ENCODE data around the gene GRHPR. TPM values are rescaled to one million over a fixed set of nuclear protein-coding genes. Genes with fewer than 3 reads are reported as not detected.

The GRHPR gene
- total and polyA plus RNA-seq, 10 of the 15 experiments (the other 5 are each of a cell fraction or from before 2014, with no cell fraction given): 52.4 to 194 (median 126) TPM

DNA sequence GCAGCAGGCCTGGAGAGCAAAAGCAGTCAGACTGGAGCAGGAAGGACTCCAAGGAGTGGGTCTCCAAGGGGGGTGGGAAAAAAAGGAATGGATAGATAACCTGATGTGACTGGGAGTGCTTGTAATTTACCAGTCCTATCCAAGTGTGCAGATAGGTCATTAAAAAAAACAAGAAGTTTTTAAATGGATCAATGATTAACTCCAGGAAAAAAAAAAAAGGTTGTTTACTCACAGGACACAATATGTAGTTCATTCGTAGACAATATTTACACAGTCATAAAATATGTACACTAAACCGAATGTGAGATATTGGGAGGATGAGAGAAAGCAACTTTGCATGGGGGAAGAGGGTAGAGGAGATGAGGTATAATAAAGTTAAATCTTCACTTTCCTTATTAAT is 22.4 kb downstream of the GRHPR start:
- no peaks in the 10 kb centered on the region for H3K27me3 ChIP-seq (replicated peaks in 1 of 2; ENCODE audit: control insufficient read depth in 2 of 2, insufficient read depth in 2 of 2, low read length in 1 of 2)
- no peak overlapping the region for H3K4me3 ChIP-seq
- no TSS peak for BruUV-seq (replicated peaks)
- 100% methylated on average over 2 of the region's 2 CpGs for WGBS (ENCODE audit: insufficient coverage, insufficient replicate concordance, low lambda C conversion rate, missing lambda C conversion rate)
- peaks cover 6% of the 10 kb centered on the region for H3K79me2 ChIP-seq (ENCODE audit: control insufficient read depth, insufficient read depth, low read length)
- SMC1A ChIA-PET (ENCODE audit: uncharacterized antibody, unreplicated experiment): no interaction called here
- POLR2A ChIA-PET: interaction anchor here (0.6 to 1.7 kb wide), 2 partner anchors 27 to 72 kb away, joined by 3 to 6 read pairs; no protein-coding TSS in a partner anchor
- RAD21 ChIA-PET (ENCODE audit: unreplicated experiment): no interaction called here
- intact Hi-C loops (cut with micrococcal nuclease; ENCODE audit: unreplicated experiment): no loop called here
- no peaks in the 10 kb centered on the region for H3K4me1 ChIP-seq (ENCODE audit: control insufficient read depth, insufficient read depth, low read length)
- no peak overlapping the region for H3K9ac ChIP-seq (ENCODE audit: control insufficient read depth, insufficient read depth, low read length)
- no peaks in the 10 kb centered on the region for H4K20me1 ChIP-seq (ENCODE audit: control insufficient read depth, insufficient read depth)
- H3K36me3 ChIP-seq (ENCODE audit: control insufficient read depth in 2 of 2, insufficient read depth in 2 of 2, low read length in 1 of 2): peaks cover 16 to 23% of the 10 kb centered on the region in 2 experiments
- no peak for FAIRE-seq
- no peak for DNase-seq (ENCODE audit: low read depth, low spot score)
- in situ Hi-C loops (cut with MboI): no loop called here
- H3K4me2 ChIP-seq (ENCODE audit: control insufficient read depth, insufficient read depth): no peak overlapping the region
- H3K27ac ChIP-seq (ENCODE audit: control insufficient read depth, insufficient read depth): no peak overlapping the region
- no peak overlapping the region for H2AFZ ChIP-seq (ENCODE audit: control insufficient read depth, low read depth, low read length)
- no peak for ATAC-seq
- no peaks in the 10 kb centered on the region for H3K9me3 ChIP-seq (replicated peaks; ENCODE audit: control insufficient read depth, insufficient read depth, low read length)
- CTCF ChIA-PET: no interaction called here
- TF ChIP-seq SMAD1 (IDR thresholded peaks at IDR 0.05; ENCODE audit: low read depth, partially characterized antibody): no peak
- no peak for TF ChIP-seq SIN3A (IDR thresholded peaks at IDR 0.05; ENCODE audit: low read depth, low read length)
- TF ChIP-seq RELA (IDR thresholded peaks at IDR 0.05; ENCODE audit: borderline replicate concordance, partially characterized antibody): no peak
- no peak for TF ChIP-seq POLR2A (IDR thresholded peaks at IDR 0.05; ENCODE audit: low read depth, low read length)
- no peak for TF ChIP-seq NR2C2 (IDR thresholded peaks at IDR 0.05; ENCODE audit: borderline replicate concordance, control insufficient read depth, insufficient read length, low read depth)
- TF ChIP-seq, protein P1, sequence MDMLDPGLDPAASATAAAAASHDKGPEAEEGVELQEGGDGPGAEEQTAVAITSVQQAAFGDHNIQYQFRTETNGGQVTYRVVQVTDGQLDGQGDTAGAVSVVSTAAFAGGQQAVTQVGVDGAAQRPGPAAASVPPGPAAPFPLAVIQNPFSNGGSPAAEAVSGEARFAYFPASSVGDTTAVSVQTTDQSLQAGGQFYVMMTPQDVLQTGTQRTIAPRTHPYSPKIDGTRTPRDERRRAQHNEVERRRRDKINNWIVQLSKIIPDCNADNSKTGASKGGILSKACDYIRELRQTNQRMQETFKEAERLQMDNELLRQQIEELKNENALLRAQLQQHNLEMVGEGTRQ (IDR thresholded peaks at IDR 0.05; ENCODE audit: borderline replicate concordance, low read depth, low read length): no peak
- TF ChIP-seq SUZ12 (IDR thresholded peaks at IDR 0.05; ENCODE audit: unreplicated experiment): no peak
- no peak for TF ChIP-seq MYC (IDR thresholded peaks at IDR 0.05; ENCODE audit: insufficient read depth, insufficient read length, insufficient replicate concordance, low read length, severe bottlenecking)
- TF ChIP-seq, protein P2, sequence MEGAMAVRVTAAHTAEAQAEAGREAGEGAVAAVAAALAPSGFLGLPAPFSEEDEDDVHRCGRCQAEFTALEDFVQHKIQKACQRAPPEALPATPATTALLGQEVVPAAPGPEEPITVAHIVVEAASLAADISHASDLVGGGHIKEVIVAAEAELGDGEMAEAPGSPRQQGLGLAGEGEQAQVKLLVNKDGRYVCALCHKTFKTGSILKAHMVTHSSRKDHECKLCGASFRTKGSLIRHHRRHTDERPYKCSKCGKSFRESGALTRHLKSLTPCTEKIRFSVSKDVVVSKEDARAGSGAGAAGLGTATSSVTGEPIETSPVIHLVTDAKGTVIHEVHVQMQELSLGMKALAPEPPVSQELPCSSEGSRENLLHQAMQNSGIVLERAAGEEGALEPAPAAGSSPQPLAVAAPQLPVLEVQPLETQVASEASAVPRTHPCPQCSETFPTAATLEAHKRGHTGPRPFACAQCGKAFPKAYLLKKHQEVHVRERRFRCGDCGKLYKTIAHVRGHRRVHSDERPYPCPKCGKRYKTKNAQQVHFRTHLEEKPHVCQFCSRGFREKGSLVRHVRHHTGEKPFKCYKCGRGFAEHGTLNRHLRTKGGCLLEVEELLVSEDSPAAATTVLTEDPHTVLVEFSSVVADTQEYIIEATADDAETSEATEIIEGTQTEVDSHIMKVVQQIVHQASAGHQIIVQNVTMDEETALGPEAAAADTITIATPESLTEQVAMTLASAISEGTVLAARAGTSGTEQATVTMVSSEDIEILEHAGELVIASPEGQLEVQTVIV (IDR thresholded peaks at IDR 0.05; ENCODE audit: borderline replicate concordance, partially characterized antibody): no peak
- TF ChIP-seq, protein P3, sequence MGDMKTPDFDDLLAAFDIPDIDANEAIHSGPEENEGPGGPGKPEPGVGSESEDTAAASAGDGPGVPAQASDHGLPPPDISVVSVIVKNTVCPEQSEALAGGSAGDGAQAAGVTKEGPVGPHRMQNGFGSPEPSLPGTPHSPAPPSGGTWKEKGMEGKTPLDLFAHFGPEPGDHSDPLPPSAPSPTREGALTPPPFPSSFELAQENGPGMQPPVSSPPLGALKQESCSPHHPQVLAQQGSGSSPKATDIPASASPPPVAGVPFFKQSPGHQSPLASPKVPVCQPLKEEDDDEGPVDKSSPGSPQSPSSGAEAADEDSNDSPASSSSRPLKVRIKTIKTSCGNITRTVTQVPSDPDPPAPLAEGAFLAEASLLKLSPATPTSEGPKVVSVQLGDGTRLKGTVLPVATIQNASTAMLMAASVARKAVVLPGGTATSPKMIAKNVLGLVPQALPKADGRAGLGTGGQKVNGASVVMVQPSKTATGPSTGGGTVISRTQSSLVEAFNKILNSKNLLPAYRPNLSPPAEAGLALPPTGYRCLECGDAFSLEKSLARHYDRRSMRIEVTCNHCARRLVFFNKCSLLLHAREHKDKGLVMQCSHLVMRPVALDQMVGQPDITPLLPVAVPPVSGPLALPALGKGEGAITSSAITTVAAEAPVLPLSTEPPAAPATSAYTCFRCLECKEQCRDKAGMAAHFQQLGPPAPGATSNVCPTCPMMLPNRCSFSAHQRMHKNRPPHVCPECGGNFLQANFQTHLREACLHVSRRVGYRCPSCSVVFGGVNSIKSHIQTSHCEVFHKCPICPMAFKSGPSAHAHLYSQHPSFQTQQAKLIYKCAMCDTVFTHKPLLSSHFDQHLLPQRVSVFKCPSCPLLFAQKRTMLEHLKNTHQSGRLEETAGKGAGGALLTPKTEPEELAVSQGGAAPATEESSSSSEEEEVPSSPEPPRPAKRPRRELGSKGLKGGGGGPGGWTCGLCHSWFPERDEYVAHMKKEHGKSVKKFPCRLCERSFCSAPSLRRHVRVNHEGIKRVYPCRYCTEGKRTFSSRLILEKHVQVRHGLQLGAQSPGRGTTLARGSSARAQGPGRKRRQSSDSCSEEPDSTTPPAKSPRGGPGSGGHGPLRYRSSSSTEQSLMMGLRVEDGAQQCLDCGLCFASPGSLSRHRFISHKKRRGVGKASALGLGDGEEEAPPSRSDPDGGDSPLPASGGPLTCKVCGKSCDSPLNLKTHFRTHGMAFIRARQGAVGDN (IDR thresholded peaks at IDR 0.05): no peak
- TF ChIP-seq NR2C1 (IDR thresholded peaks at IDR 0.05): no peak
- no peak for TF ChIP-seq NFXL1 (IDR thresholded peaks at IDR 0.05; ENCODE audit: borderline replicate concordance)
- TF ChIP-seq BHLHE40 (IDR thresholded peaks at IDR 0.05; ENCODE audit: borderline replicate concordance in 1 of 2, low read depth in 2 of 2, low read length in 1 of 2): no peak
- TF ChIP-seq HDAC6 (IDR thresholded peaks at IDR 0.05; ENCODE audit: unreplicated experiment): no peak

All from GM12878 (cell line).